NCI-H2107 (cell line): ENCODE data around the gene TRIM59.

Source experiments
- DNase-seq: peaks from one replicate; lab custom pipeline; 2025; lab: John Stamatoyannopoulos, UW

The TRIM59 gene, protein sequence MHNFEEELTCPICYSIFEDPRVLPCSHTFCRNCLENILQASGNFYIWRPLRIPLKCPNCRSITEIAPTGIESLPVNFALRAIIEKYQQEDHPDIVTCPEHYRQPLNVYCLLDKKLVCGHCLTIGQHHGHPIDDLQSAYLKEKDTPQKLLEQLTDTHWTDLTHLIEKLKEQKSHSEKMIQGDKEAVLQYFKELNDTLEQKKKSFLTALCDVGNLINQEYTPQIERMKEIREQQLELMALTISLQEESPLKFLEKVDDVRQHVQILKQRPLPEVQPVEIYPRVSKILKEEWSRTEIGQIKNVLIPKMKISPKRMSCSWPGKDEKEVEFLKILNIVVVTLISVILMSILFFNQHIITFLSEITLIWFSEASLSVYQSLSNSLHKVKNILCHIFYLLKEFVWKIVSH

DNA sequence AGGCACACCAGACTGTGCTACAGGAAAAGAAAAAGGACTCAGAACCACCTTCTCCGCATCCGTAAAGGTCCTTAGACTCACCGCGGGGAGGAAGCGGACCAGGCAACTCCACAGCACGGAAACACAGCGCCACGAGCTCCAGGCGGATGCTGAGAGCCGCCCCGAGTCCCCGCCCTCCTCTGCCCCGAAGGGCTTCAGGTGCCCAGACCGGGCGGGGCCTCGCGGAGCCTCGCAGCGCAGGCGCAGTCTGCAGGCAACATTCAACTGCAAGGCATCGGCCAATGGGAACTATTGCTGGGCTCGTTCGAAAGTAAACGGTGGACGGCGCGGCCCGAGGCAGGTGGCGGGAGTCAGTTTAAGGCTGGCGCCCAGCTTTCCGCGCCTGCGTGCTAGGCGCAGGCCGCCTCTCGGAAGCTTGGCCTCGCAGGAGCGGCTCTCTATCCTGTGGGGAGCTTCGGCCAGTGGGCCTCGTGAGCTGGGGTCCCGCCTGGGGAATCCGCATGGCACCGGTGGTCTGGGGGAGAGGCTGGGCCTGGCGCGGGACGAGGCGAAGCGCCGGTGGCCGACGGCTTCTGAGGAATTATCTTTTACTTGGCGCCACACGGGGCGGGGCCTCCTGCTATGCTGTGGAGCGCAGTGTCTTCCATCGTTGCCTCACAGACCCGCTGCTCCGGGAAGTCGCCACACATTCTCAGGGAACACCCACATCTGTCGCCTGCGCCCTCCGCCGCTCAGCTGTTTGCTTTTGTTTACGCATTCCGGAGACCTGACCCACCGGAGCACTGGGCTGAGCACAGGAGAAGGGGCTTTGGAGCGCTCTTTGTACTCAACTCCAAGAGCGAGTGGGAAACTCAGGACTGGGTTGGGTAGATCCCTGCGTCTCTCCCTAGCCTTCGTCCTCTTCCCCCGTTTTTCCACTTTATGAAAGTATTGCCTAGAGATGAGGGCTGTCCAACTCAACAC lies at the start of gene TRIM59:
Gene TRIM59, minus strand, starts transcription at position 151 of the 963 bp plus-strand sequence. CDS start 10,603 bp downstream, outside the sequence.
- peak; percentile 60 for DNase-seq

DNA sequence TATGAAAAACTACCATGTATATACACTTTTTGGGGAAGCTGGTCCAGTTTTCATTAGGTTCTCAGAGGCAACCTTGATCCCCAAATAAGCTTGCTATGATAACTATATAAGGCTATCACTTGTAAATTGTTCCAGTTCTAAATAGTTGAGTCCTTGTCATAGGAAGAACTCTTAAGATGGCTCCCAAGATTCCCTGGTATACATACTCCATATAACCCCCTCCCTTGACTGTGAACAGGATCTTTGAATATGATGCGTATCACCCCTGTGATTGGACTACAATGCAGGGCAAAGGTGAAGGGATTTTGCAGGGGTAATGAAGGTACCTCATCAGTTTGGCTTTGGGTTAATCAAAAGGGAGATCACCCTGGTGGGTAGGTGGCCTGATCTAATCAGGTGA lies 48.6 kb upstream of the TRIM59 start:
- no peak for DNase-seq

DNA sequence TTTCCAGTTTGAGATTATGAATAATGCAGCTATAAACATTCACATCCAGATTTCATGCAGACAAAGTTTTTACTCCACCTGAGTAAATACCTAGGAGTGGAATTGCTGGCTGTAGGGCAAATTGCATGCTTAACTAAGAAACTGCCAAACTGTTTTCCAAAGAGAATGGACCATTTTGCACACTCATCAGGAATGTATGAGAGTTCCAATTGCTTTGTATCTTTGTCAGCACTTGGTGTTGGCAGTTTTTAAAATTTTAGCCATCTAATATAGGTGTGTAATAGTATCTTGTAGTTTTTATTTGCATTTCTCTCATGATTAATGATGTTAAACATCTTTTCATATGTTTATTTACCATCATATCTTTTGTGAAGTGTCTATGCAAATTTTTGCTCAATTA lies 40.6 kb upstream of the TRIM59 start:
- DNase-seq: no peak

DNA sequence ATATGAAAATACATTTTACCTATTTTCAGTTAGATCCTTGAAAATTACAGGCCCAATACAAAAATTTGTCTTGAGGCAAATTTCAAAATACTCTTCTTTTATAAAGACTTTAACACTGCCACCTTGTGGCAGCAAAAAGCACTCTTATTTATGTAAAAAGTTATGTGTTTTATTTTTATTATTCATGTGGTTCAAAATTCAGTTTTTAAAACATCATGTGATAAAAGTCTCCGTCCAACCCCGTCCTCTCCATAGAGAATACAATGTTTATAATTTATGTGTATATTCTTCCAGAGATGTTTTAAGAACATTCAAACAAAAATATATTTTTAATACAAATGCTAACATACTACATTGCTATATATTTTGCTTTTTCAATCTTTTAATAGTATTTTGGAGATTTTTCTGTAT lies 36.9 kb upstream of the TRIM59 start:
- no peak for DNase-seq

DNA sequence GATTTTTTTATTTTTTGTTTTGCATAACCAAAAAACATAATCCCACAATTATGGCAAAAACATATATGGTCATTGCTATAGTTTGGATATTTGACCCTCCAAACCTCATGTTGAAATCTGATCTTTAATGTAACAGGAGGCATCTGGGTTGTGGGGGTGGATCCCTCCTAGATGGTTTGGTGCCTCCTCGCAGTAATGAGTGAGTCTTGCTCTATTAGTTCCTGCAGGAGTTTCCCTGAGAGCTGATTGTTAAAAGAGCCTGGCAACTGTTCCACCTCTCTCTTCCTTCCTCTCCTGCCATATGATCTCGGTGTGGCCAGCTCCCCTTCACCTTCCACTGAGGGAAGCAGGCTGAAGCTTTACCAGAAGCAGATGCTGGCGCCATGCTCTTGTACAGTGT lies 33.2 kb upstream of the TRIM59 start:
- DNase-seq: no peak

DNA sequence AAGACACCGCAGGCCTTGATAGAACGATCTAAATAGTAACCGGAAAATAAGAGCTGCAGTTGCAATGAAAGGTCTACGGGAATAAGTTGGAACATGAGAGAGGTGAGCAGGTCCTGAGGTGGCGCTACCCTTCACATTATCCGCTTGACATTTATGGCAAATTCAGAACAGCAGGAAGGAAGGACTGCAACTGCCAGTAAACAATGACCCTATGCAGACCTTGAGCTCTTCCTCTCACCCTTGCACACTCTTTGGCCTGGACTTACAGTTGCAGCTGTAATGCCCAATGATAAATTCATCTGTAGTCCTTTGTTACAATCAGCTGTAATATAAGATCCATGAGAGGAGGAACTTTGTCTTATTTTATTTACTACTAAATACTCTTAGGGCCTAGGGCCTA lies 32.3 kb upstream of the TRIM59 start:
- no peak for DNase-seq

DNA sequence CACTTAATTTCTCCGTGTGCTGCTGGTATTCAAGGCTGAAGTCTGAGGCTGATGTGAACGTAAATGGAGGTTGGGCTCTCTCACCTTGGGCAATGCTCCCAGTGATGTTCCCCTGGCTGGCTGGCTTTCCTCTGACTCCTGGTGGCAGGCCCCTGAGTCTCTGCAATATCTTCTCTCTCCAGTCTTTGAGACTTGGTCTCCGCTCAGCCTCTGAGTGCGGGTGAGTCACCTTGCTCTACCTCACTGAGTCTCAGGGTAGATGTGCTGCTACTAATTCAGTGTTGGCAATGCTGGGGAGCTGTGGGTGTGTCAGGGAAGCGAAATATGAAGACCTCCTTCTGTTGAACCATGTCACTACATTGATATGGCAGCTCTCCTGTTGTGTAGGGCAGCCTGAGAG lies 31.3 kb upstream of the TRIM59 start:
- DNase-seq: no peak

DNA sequence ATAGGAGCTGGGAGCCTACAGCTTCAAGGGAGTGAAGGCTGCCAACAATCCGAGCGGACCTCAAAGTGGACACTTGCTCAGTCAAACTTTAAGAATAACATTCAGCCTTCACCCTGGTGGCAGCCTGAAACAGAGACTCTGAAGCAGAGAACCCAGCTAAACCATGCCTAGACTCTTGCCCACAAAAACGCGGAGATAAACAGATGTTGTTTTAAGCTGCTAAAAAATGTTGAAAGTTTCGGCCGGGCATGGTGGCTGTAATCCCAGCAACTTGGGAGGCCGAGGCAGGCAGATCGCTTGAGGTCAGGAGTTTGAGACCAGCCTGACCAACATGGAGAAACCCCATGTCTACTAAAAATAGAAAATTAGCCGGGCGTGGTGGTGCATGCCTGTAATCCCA lies 29.8 kb upstream of the TRIM59 start:
- no peak for DNase-seq

DNA sequence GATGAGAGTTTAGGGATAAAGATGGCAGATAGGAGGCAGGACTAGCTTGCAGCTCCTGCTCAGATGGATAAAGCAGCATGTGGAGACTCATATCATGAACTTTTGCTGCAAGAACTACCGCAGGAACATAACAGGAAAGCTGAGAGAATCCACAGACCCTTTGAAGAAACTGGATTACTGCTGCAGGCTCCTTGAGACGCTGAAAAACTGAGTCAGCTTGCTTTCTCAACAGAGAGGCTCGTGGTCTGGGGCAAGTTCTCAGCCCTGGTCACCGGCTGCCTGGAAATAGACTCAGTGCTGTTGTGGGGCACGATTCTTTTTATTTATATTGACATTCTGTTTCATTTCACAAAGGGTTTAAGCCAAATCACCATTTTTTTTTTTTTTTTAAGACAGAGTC lies 28.8 kb upstream of the TRIM59 start:
- DNase-seq: no peak

DNA sequence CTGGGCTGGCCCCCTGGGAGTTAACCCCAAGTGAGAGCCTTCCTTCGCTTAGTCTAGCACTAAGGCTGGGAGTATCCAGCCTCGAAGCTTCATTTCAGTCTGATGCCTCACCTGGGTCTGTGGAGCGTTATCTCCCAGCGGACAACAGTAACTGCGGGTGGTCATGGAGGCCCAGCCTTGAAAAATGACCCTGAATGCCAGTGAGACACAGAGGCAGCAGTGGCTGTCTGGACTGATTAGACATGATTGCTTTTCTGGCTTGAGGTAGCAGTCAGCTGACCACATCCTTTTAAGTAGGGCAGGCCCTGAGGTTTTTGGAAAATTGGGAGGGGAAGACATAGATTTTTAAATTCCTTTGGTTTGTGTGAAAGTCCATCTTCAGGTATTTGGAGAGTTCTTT lies 28.2 kb upstream of the TRIM59 start:
- DNase-seq: no peak

DNA sequence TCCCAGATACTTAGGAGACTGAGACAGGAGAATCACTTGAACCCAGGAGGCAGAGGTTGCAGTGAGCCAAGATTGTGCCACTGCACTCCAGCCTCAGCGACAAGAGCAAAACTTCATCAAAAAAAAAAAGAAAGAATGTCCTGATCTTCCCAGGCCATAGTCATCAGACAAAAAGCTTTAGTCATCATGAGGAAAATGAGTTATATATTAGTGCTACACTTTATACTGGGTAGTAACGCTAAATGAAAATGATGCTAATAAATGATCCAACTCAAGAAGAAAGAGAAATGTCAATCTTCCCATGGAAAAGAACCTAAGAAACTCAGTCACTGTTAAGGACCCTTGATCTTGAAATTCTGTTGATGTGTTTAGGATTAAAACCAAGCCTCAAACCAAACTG lies 26.3 kb upstream of the TRIM59 start:
- DNase-seq: no peak

DNA sequence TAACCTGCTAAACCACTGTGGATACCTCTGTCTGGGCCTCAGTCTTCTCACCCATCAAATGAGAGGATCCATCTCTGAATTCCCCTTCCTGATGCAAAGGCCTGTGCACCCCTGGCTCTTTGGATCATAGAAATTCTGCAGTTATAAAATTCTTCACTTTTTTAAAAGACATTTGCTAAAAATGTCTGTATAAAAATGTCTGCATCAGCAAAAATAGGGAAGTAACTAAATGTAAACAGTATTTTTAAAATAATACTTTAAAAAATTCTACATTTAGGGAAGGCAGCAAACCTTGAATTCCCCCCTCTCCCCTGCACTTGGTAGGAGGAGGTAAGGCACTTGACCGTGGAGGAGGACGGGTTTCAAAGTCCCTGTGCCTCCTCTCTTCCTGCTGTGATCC lies 25.6 kb upstream of the TRIM59 start:
- no peak for DNase-seq

DNA sequence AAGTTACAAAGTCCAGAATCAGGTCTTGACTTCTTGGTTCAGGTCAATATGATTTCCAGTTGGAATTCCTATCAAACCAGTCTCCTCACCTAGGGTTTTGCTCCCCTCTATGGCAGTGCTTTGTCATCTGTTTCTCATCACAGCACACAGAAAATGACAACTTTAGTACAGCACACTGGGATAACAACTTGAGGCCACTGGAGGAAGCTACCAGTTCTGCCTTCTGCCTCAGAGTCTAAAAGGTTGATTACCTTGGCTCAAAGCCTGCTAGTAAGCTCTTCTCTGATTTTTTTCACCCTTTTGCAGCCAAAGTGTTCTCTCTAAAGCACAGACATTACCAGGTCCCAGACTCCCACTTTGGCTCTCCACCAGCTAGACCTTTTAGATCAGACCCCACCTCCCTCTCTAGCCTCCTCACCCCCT lies 24.8 kb upstream of the TRIM59 start:
- no peak for DNase-seq

DNA sequence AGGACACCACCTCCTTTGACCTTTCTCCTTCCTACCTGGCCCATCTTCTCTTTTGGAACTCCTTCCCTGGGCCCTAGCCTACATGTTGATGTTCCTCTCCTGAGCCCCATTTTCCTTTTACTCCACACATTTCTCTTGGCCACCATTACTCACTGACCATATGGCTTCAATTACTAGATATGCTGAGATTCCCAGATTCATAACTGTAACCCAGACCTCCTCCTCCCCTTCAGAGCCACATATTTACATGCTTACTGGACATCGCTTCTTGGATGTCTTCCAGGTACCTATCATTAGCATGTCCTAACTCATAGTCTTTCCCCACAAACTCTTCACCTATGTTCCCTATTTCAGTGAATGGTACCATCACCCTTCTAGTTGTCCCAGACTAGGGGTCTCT lies 24.4 kb upstream of the TRIM59 start:
- no peak for DNase-seq

DNA sequence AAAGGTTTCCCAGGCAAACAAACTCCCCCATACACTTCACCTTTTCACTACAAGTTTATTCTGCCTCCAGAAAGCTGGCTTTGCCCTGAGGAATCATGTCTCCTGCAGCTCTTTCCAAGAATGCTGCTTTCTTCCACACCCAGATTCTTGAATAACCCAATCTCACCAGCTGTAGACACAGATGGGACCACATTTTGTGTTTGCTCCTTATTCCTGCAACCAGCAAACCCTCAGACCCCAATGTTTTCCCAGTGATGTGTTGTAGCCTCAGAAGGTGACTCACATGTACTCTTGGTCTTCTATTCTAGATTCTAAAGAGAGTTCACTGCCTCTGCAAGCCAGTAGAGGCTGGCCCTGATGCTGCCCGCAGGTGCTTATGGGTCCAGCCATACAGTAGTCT lies 23.6 kb upstream of the TRIM59 start:
- DNase-seq: no peak

DNA sequence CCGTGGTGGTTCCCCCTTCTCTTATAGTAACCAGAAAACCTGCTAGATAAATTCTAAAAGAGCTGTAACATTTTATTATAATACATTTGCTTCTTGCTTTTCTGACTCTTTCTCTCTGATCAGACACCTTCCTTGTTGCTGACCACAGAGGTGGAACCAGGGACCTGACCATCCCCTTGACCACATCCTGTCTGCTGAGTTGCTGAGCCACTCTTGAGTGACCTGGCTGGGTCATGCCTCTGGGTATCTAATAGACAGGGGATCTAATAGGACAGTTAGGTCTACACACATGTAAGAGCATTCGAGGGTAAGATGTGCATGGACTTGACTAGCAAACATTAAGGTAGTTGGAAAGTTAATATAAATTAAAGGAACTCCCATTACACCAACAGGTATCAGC lies 22.8 kb upstream of the TRIM59 start:
- DNase-seq: no peak

DNA sequence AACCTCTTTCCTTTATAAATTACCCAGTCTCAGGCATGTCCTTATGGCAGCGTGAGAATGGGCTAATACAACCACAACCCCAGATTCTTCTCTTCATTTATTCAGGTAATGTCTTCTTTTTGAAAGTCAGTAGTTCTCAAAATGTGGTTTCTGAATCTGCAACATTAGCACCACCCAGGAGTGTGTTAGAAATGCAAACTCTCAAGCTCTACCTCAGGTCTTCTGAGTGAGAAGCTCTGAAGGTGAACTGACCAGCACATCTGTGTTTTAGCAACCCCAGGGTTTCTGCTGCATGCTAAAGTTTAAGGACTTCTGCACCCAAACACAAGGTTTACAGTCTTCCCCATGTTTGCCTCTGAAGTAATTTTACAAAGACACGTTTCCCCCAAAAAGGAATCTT lies 22.3 kb upstream of the TRIM59 start:
- DNase-seq: no peak

DNA sequence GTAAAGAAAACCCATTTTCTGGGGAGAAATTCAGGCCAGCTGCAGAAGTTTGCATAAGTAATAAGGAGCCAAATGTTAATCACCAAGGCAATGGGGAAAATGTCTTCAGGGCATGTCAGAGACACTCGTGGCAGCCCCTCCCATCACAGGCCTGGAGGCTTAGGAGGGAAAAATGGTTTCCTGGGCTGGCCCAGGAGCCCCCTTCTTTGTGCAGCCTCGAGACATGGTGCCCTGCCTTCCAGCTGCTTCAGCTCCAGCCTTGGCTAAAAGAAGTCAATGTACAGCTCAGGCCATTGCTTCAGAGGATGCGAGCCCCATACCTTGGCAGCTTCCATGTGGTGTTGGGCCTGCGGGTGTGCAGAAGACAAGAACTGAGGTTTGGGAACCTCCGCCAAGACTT lies 20.6 kb upstream of the TRIM59 start:
- DNase-seq: no peak

DNA sequence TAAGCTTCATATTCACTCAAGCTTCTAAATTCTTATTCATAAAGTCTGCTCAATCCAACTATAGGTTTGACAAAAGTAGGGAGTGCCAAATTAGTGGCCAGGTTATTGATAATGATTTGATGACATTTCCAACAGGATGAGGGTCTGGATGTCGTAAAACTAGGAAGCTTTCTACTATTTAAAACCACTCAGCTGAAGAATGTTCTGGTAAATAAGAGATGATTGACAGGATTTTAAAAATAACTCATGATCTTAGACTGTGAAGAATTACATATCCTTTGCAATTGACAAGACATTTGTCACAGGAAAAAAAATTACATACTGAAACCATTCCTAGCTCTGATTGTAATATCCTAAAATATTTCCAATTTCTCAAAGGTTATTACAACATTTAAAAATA lies 15.4 kb upstream of the TRIM59 start:
- no peak for DNase-seq

DNA sequence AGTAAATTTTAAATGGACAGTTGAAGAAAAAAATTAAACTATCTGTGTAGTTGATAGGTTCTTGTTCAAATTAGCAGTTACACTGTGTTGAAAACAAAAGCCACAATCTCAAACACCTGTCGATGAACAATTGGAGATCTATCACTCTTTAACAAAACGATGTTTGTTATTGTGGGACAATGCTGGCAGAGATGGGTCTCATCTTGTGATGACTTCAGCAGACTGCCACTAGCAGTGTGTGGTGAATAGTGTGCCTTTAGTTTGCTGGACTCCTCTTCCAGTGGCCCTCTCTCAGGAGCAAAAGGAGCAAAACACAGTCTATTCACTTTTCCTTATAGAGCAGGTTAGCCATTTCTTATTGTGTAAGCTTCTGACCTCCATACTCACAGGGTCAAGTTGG lies 14.7 kb upstream of the TRIM59 start:
- DNase-seq: no peak

DNA sequence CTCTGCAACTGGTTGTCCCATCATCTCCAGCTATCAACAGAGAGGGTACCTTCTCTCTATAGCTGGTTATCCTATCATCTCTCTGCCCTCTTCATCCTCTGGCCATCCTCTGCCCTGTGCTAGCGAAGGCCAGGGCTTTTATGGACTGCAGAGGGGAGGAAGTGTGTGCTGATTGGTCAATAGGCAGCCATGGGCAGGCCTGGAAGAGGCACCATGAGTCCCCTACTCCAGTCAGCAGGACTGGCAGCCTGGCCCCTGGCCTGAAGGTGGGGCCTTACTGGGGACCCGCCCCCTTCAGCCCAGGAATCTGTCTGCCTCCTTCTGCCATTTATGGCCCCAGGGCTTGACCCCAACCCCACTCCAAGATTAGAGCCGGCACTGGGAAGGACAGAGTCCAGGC lies 10.4 kb upstream of the TRIM59 start:
- no peak for DNase-seq

DNA sequence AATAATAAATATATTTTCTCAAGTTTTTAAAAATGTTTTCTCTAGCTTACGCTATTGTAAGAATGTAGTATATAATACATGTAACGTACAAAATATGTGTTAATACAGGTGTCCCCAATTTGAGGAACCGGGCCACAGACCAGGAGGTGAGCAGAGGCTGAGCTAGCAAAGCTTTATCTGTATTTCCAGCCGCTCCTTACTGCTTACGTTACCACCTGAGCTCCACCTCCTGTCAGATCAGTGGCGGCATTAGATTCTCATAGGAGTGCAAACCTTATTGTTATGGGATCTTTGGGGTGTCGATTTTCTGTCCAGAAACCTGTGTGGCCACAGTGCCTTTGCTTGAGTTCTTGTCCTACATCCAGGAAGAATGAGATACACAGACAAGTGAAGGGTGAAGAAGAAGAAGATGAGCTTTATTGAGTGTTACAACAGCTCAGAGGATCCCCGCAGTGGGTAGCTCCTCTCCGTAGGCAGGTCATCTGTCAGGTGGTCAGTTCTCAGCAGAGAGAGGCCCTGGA lies 9.9 kb upstream of the TRIM59 start:
- DNase-seq: no peak

DNA sequence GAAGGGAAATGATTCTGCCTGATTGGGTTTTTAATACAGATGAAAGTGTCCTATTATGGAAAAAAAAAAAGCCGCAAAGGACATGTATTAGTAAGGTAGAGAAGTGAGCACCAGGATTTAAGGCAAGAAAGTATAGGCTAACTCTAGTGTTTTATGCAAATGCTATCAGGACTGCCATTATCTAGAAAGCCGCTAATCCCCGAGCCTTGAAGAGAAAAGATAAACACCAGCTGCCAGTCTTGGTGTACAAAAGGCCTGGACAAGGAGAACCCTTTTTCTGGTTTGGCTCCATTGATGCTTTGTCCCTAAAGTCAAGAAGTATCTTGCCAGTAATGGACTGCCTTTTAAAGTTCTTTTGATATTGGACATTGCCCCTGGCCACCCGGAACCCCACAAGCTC lies 8.6 kb upstream of the TRIM59 start:
- DNase-seq: no peak
